Stimulated activated CD4-positive, alpha-beta T cell treated with anti-CD3 and anti-CD28 coated beads, Interleukin-4, amount 100 ng/mL, for 24 hours (primary cell): ENCODE data around the gene MEDAG.
A peak's percentile ranks its signal among the peaks of the same experiment; 100 is the strongest.

ENCODE experiments used
- DNase-seq: peaks from one replicate; pipeline ENCODE4 v3.0.0-alpha.2; 2020

MEDAG gene

DNA sequence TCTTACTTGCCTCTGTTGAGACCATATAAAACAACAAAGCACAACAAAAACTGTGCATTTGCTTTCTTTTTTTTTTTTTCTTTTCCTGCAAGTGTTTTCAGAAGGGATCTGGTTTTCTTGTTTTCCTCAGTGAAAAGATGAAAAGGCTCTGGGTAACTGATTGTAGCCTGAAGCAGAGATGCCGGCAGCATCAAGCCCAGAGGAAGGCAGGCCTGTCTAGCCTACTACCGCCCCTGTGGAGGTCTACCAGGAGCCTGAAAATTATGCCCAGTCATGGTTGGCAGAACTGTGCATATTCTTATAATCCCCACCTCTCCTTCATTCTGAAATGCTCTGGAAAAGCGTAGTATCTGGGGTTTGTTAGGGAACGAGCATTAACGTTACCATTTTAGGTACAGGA, 32.6 kb upstream of the MEDAG start:
- DNase-seq = no peak

DNA sequence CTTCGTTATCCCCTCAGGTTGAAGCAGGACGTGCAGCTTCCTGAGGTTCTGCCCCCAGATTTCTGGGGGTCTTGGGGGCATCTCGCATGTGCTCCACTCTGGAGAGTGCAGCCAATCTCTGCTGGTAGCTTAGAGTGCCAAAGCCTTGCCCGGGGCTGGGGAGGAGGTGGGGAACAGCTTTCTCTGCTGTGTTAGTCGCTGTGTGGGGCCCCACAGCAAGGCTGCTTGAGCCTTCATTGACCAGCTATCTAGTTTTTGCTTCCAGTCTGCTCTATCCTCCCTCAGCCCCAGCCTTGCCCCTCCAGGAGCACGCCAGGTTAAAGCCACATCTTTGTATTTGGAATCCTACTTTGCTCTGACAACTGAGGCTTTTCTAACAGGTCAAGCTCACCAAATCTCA, 32.0 kb upstream of the MEDAG start:
- no peak for DNase-seq

DNA sequence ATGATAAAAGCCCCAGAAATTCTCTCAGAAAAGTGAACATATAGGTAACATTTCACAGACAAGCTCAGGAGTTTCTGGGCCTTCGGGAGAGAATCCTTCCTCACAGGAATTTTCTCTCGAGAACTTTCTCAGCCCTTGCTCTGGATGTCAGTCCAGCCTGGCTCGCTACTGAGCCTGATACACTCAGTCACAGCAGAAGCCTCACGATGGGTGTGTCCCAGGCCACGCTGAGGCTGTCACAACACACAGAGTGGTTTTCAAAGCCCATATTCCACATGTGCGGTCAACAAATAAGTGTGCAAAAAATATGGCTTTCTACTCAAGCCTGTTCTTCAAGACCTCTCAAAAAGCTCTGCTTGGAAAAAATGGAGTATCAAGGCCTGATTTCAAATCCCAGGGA, 31.5 kb upstream of the MEDAG start:
- no peak for DNase-seq

DNA sequence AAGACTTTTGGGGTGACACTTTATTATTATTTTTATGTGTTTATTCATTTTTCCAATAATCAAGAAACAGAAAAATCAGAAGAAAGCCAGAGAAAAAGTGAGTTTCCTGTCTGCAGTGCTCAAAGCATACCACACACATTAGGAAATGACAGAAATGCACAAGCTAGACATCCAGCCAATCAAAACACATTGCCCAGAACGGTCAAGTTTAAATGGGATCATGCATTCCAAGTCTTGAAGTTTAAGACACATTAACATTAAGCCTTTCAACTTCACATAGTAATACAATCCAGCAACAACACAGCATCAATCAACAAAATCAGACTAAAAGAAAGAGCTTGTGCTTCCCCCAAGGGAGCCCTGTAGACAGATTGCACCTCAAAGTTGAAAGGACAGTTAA, 28.7 kb upstream of the MEDAG start:
- no peak for DNase-seq

DNA sequence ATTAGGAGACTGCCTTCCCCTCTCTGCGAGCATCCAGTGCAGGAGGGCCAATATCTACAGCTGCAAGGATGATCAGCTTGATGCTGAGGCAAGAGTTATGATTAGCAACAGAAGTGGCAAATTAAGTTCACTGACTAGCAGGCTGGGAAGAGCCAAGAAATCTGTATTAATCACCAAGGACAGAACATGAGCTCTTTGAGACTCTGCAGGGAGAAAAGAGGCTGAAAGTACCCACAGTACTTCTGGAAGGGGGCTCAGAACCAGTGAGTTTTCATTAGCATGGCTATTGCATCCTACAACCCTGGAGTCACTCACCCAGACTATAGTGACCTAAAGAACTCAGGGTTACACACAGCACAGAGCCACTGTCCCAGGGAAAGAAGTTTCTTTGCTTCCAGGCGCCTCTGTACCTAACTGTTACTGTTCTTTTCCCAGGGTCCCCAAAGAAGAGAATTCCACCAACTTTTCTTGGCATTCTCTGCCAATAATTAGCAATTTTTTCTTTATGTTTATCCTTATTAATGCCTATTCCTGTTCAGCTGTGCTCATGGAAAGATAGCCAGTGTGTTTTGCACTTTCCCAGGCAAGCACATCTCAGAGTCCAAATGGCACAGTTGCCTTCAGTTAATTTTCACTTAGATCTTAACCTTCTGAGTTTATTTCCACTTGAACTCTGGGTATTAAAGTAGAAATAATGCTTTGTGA, 25.8 kb upstream of the MEDAG start:
- no peak for DNase-seq

DNA sequence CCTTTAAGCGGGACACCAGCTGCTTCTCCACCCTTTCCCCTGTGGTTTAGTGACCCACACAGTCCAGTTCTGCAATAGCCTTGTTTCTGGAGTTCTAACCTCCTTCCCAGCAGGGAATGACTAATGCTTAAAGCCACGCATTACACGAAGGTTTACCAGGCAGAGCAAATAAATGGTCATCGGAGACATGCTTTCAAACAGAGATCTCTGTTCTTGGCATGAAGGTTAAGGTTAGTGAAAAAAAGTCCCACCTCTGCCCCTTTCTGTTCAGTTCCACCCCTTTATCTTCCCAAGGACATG, 25.3 kb upstream of the MEDAG start:
- no peak for DNase-seq

DNA sequence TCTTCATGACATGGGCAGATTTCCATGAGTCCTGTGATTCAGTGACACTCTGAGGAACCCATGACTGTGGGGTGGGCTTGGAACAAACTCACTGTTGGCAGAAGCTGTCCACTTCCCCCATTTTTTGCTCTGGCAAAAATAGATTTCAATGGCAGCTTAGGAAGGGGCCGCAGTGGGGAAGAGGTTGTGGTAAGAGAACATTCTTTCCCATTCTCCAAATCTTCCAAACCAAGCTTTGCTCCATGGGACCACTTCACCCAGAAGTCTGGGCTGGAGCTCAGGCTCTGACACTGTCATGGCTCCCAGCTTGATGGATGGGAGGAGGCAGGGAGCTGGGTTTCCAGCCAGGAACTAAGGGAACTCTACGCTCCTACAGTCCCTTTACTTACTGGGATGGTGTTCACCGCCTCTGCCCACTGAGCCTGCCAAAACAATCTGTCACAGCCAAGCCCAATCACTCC, 24.9 kb upstream of the MEDAG start:
- DNase-seq = no peak

DNA sequence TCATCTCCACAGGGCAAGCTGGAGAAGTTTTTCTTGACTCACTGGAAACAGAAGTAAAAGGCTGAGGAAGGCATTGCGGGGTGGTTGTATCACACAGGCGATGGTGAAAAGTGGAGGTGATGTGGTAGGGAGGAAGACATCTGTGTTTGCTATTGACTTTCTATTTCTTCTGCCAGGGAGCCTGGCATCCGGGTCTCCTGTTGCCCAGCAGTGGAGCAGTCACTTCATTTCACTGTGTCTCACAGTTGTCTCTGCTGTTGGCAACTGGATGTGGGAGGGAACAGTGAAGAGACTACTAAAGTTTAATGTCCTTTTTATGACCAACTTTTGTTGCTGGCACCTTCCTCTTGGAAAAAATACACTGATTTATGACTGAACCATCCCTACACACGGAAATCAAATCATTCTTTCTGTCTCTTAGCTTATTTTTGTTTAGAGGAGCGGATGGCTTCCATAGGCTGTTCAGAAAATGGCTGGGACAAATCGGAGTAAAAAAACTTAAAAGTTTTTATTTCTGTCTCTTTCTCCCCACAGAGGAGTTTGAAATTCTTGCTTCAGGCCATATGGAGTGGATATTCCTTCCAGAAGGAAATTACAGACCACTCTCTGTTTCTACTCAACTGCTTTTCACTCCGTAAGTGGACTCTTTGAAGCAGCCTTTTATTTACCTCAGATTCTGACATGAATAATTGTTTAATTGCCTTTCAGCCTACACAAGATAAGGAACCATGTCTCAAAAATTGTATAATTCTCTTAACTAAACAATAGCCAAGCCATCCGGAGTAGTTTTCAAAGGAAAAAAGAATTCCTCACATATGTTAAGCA, 23.8 kb upstream of the MEDAG start:
- DNase-seq = no peak

DNA sequence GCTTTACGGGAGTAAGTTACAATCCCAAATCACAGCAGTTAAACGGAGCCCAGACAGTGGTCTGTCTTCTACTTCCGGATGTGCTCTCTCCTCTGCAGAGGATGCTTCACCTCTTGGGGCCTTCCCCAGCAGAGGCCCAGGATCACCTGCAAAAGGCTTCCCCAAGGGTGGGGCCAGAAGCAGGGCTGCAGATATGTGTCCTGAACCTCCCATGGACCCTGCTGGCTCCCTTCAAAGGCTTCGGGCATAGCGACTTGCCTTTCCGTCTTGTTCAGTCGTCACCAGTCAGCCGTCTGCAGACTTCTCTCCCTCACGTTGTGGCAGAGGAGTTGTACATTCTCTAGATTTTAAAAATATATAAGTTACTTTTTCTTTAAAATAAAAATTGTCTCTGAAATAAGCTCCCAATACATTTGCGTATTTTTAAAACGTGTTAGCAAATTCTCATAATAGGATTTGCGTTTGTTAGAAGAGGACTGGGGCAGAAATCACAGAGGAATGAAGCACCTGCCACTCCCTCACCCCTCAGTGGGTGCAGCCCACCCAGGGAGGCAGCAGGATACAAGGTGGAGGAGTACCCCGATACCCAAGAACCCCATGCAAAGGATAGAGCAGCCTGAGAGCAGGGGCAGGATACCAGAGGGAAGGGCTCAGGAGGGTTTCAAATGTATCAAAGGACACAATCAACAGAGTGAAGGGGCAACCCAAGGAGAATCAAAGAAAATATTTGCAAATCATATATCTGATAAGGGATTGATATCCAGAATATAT, 22.9 kb upstream of the MEDAG start:
- no peak for DNase-seq

DNA sequence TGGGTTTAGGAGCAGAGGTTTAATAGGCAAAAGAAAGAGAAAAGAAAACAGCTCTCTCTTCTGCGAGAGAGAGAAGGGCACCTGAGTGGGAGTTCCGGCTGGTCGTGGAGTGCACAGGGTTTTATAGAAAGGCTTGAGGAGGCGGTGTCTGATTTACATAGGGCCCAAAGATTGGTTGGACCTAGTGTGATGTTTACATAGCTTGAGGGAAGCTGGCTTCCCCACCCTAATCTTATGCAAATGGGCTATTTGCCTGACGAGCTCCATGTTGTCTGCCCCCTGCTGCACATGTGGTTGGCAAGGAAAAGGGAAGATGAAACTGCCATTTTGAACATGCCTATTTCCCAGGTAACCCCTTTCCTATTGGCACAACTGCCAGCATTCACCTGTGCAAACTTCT, 21.5 kb upstream of the MEDAG start:
- no peak for DNase-seq

DNA sequence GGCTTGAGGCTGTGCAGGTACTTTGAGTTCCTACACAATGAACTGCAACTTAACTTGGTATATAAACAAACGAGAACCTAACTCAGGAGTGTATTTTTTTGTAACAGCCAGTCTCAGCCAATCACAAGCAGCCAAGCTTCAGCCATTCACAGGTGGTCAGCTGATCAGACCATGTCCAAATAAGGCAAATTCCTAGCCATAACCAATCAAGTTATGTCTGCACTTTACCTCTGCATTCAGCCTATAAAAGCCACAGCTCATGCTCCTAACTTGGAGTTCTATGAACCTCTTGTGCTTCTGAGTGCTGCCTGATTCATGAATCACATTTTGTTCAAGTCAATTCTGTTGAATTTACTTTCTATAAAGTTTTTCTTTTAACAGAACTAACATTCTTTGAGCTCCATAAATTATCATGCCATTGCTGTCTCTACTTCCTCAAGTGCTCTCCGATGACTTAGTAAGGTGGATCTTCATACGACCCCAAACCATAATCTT, 16.8 kb upstream of the MEDAG start:
- no peak for DNase-seq

DNA sequence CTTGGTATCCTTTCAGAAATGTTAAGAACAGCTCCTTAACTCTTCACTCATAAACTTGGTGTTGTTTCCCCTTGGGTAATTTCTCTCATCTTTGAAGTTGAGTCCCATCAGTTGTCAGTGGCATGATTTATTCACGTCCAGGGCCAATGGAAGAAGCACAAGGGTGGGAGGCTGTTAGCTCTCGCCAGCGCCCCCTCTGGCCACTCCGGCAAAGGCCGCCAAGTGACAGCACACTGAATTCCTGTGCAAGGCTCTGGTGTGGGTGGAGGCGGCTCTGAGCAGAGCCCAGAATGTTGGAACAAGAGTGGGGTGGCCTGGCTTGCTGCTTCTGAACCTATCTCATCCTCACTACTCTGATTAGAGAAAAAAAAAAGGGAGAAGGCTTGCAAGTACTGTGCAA, 13.1 kb upstream of the MEDAG start:
- no peak for DNase-seq

DNA sequence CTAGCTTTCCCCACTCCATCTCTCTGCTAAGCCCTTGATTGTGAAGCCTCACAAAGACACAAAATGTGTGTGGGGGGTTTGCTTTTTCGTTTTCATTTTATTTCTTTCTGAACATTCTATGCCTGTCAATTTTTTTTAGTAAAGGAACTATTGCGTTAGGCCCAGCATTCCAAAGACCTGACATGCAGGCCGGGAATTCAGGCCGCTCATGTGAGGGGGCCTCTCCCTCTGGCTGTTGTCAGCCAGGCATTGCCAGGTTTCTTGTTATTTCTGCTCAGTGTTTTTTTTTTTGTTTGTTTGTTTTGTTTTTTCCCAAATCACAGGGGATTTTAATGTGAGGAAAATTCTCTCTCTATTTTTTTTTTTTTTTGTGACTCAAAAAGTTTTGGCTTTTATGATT, 10.3 kb upstream of the MEDAG start:
- no peak for DNase-seq

DNA sequence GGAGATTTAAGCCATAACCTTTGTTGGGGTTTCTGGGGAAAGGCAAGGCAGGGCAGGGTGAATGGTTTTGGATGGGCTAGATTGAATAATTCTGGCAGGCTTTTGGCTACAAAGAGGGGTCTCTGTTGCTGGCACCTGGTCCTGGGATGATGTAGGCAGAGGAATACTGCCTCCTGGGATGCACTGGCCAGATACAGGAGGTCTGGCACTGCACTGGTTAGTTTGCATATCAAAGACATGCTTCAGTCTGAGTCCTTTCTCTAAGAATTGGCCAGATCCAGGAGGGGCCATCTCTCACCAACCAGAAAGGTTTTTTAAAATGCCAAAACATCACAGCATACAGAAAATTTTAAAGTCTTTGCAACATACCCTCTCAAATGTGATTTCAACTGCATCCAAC, 8.0 kb upstream of the MEDAG start:
- DNase-seq = no peak

DNA sequence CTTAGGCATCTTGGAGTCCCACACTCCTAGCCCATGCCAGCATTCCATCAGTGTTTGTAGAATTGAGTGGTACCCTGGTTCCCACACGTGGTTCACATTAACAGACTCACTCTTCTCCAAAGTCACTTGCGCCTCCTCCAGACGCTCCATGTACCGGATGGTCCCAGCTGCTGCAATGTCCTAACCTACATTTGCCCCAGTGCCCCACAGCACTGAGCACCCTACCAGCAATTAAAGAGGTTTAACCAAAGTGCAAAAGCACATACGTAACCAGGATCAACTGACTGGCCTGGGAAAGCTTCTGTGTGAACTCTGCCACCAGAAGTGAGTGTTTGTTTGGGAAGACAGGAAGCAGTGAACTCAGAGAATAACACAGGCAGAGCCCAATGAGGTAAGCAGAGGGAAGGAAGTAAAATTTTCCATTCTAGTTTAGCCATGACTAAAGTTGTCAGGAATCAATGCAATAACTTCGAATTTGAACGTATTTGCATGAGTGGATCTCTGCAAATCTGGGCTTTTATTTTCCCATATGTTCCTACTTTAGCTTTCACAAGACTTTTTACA, 7.3 kb upstream of the MEDAG start:
- DNase-seq = peak; percentile 17

DNA sequence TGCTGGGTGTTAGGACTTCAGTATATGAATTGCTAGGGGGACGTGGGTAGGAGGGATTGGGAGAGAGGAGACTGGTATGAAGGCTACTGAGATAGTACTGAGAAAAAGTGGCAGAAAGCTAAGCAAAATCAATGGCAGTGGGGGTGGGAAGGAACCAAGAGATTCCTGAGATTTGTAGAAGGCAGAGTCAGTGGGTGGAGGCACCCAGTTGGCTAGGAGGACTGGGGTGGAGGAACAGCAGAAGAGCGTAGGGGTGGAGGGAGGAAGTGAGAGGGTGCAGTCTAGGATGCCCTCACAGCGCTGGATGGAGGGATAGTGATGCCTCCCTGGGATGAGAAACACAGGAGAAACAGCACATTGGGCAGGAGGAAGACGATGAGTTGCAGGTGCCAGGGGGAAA, 5.6 kb upstream of the MEDAG start:
- DNase-seq = no peak

DNA sequence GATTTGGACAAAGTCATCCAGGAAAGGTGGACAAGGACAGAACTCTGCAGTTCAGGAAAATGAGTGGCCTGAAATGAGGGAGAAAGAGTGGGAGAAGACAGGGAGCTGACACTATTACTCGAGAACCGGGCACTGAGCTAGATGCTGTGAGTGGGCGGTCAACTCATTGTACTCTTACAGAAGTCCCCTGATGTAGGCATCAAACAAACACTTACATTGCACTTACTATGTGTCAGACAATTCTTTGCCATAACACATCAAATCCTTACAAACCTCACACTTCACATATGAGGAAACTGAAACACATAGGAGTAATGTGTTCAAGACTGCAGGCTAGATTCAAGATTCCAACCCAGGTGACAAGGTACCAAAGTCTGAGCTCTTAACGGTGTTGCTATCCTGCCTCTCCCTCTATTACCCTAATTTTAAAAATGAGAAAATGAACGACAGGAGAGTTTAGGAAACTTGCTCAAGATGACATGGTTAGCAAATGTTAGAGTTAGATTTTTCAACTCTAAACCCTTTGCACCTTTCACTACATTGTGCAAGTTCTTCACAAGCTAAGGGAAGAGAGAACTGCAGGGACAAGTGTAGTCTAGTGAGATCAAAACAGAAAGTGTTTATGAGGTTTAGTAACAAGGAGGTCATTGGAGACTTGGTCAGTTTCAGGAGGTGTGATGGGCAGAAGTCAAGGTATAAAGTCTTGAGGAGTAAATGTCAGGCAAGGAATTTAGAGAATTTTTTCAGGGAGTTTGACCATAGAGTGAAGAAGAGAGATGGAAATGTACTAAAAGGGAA, 4.9 kb upstream of the MEDAG start:
- DNase-seq = no peak

DNA sequence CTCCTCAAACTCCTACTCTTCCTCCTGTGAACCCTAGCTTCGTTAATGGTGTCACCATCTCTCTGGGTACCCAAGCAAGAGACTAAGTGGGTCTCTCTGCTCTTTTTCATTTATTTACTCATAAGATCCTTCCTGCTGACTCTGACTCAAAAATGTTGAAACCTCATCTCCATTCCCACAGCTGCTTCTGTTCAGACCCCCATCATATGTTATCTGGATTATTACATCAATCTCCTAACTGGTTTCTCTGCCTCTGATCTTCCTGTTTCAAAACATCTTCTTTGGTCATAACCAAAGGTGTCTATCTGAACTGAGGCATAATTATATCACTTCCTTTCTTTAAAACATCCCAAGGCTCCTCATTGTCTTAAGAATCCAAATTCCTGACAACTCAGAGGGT, 2.0 kb upstream of the MEDAG start:
- DNase-seq = no peak

DNA sequence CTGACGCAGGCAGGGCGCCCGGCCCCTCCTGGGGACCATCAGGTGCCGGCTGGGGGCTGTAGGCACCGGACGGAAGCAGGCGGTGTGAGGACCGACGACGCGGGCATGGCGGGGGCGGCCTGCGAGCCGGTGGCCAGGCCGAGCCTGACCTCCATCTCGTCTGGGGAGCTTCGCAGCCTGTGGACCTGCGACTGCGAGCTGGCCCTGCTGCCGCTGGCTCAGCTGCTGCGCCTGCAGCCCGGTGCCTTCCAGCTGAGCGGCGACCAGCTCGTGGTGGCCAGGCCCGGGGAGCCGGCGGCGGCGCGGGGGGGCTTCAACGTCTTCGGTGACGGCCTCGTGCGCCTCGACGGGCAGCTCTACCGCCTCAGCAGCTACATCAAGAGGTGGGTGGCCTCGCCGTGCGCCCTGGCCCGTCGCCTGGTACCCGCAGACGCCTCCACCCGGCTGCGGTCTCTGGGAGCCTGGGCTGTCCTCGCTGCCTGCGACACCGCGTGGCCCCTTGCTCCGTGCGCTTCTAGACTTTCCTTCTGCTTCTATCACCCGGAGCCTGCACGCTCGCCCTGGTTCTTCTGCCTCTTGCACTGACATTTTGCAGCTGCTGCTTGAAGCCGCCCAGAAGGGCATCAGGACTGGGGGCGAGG, 460 bp downstream of the MEDAG start:
- no peak for DNase-seq

DNA sequence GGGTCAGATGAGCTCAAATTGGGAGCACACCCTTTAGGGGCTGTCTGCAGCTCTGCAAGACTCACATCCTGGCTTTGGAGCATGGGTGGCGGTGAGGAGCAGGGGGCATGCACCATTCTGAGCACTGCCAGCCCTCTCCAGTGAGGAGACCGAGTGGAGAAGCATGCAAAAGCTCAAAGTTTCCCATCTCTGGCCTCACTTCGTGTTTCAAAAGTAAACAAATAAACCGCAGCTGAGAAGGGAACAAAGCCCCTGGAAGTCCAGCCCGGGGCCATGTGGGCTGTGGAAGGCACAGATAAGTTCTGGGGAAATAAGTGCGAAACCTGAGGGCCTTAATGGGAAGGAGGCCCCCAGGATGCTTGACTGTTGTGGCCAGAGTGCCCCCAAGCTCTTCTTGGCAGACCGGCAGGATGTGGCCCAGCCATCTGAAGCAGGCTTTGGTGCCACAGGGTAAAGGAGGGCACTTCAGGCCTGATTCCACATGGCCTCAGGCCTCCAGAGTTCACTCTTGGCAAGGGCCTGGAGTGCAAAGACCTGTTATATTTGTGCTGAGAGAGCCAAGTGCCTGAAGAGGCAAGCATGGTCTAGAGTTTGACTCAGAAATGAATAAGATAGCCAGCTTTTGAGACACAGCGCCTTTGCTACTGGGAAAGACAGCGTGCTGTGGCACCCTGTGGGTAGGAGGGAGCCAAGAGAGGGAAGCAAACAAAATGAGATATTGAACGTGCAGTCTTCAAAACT, 1.2 kb downstream of the MEDAG start:
- DNase-seq = no peak

DNA sequence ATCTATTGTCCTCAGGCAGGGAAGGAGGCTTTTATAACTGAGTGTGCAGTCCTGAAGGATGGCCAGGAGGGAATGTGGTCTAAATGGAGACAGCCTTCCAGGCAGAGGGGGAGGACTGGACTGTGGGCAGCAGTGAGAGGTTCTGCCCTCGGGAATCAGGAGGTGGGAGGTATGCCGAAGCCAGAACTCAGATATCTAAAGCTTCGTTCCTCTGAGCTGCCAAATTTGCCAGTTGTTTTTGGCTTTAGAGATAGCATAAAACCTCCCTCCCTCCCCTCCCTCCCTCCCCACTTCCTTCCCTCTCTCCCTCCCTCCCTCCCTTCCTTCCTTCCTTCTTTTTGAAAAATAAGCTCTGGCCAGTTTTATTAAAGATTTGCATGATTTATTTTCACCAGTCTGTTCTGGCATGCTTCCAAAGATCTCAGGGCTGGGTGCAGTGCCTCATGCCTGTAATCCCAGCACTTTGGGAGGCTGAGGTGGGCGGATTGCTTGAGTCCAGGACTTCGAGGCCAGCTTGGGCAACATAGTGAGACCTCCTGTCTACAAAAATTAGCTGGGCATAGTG, 2.4 kb downstream of the MEDAG start:
- DNase-seq = no peak
